Measurements from ENCODE around the gene GNAI3. TPM values are rescaled to one million over a fixed set of nuclear protein-coding genes. Genes with fewer than 3 reads are reported as not detected.

GNAI3 gene
- total RNA-seq, 1 donor from 2014 or later: 4.9 TPM

GRCh38 chr1:109532365-109533136 lies 15.9 kb upstream of the GNAI3 start:
- TF ChIP-seq, protein P1, sequence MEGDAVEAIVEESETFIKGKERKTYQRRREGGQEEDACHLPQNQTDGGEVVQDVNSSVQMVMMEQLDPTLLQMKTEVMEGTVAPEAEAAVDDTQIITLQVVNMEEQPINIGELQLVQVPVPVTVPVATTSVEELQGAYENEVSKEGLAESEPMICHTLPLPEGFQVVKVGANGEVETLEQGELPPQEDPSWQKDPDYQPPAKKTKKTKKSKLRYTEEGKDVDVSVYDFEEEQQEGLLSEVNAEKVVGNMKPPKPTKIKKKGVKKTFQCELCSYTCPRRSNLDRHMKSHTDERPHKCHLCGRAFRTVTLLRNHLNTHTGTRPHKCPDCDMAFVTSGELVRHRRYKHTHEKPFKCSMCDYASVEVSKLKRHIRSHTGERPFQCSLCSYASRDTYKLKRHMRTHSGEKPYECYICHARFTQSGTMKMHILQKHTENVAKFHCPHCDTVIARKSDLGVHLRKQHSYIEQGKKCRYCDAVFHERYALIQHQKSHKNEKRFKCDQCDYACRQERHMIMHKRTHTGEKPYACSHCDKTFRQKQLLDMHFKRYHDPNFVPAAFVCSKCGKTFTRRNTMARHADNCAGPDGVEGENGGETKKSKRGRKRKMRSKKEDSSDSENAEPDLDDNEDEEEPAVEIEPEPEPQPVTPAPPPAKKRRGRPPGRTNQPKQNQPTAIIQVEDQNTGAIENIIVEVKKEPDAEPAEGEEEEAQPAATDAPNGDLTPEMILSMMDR (IDR thresholded peaks at IDR 0.05): peak; percentile 97 to 99 (median 98)
- TF ChIP-seq POLR2AphosphoS5 (IDR thresholded peaks at IDR 0.05; ENCODE audit: insufficient read depth in 1 of 2, low read depth in 1 of 2) (peak in 1 of 2 donors; percentile 22), POLR2A (IDR thresholded peaks at IDR 0.05) (no peak)
- no peaks in the 10 kb centered on the region for H3K36me3 ChIP-seq
- peak in 1 of 2 donors; percentile 96 for DNase-seq (ENCODE audit: extremely low spot score in 2 of 2)
- peak overlapping the region; percentile 40 for H3K27ac ChIP-seq
- no peaks in the 10 kb centered on the region for H3K27me3 ChIP-seq
- H3K4me3 ChIP-seq: no peak overlapping the region
- H3K4me1 ChIP-seq: peaks cover 7% of the 10 kb centered on the region
- intact Hi-C loops (cut with DNase I): loop anchor here (5.0 to 10.0 kb wide), 2 partner anchors 35 to 108 kb away; partner anchors contain the start of gene PSMA5
- H3K9me3 ChIP-seq: no peaks in the 10 kb centered on the region

DNA sequence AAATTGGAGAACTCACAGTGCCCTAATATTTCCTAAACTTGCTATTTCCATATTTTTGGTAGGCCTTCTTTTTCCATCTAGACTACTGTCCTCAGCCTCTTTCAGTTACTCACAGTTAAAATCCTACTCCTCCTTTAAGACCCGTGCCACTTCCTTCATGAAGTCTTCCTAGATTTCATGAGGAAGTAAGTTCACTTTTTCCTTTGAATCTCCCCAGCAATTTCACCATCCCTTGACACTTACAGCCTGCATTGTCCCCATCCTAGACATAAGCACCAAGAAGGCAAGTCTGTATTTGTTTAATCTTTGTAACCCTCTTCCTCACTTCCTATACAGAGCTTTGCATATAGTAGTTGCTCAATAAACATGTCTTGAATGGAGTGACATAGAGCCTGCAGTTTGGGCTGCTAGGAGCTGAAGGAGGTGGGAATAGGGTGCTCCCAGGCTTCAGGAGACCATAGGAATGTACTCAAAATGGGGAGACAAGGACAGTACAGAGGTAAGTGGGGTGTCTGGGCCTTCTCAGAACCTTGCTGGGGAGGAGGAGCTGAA lies 14.0 kb upstream of the GNAI3 start:
- no peak for DNase-seq (ENCODE audit: extremely low spot score in 2 of 2)
- Histone ChIP-seq H3K4me3 (no peak overlapping the region), H3K4me1 (peaks cover 7% of the 10 kb centered on the region), H3K27ac (no peak overlapping the region), H3K9me3 (no peaks in the 10 kb centered on the region), H3K27me3 (no peaks in the 10 kb centered on the region), H3K36me3 (no peaks in the 10 kb centered on the region)
- TF ChIP-seq POLR2AphosphoS5 (IDR thresholded peaks at IDR 0.05; ENCODE audit: insufficient read depth in 1 of 2, low read depth in 1 of 2): no peak
- TF ChIP-seq, protein P1 (IDR thresholded peaks at IDR 0.05): no peak
- no peak for TF ChIP-seq POLR2A (IDR thresholded peaks at IDR 0.05)
- intact Hi-C loops (cut with DNase I): loop anchor here (5.0 to 10.0 kb wide), 2 partner anchors 37 to 110 kb away; partner anchors contain the start of gene PSMA5

DNA sequence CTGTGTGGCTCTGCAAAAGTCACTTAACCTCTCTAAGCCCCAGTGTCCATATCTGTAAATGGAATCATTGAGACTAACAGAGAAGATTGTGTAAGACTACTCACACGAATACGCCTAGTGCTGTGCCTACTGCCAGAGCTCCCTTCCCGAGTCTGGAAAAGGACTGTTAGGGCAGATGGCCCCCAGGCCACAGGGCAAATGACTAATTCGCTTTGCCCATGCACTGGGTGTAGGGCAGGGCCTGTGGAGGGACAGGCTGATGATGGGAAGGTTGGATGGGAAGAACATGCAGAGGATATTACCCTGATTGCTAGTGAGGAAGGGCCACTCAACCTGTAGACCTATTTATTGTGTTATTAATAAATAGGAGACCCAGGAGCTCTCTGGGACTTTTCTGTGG lies 12.9 kb upstream of the GNAI3 start:
- Histone ChIP-seq H3K4me3 (no peak overlapping the region), H3K9me3 (no peaks in the 10 kb centered on the region), H3K27me3 (no peaks in the 10 kb centered on the region), H3K27ac (peak overlapping the region; percentile 23), H3K4me1 (peaks cover 7% of the 10 kb centered on the region), H3K36me3 (no peaks in the 10 kb centered on the region)
- DNase-seq (ENCODE audit: extremely low spot score in 2 of 2): no peak
- intact Hi-C loops (cut with DNase I): loop anchor here (10.0 kb wide), 1 partner anchor 111 kb away; the partner anchor contains the start of gene PSMA5
- no peak for TF ChIP-seq POLR2AphosphoS5 (IDR thresholded peaks at IDR 0.05; ENCODE audit: insufficient read depth in 1 of 2, low read depth in 1 of 2)
- TF ChIP-seq, protein P1 (IDR thresholded peaks at IDR 0.05): no peak
- no peak for TF ChIP-seq POLR2A (IDR thresholded peaks at IDR 0.05)

DNA sequence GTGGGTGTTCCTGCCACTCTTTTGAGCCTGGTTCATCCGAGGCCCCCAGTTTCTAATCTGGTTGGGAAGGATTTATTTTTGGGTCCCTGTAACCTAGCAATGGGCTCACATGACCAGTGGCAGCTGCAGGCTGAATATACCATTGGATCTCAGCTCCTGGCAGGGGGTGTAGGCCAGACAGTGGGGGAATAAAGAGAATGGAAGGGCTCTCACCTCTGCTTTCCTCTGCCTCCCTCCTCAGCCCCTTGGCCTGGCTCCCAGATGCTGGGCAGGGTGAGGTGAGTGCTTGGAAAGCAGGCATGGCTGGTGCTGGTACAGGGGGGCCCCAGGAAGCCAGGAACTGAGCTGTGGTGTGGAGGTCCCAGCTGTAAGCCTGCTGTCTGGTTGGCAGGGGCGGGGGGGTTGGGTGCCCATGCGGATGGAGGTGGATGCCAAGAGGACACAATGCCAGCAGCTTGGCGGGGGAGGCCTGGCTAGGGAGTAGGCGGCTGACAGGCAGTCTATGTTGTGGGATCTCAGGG lies 12.4 kb upstream of the GNAI3 start:
- TF ChIP-seq POLR2AphosphoS5 (IDR thresholded peaks at IDR 0.05; ENCODE audit: insufficient read depth in 1 of 2, low read depth in 1 of 2) (no peak), POLR2A (IDR thresholded peaks at IDR 0.05) (no peak)
- TF ChIP-seq, protein P1 (IDR thresholded peaks at IDR 0.05): no peak
- Histone ChIP-seq H3K36me3 (no peaks in the 10 kb centered on the region), H3K4me3 (no peak overlapping the region), H3K27me3 (no peaks in the 10 kb centered on the region), H3K9me3 (no peaks in the 10 kb centered on the region), H3K27ac (peak overlapping the region; percentile 26), H3K4me1 (peaks cover 7% of the 10 kb centered on the region)
- DNase-seq (ENCODE audit: extremely low spot score in 2 of 2): no peak
- intact Hi-C loops (cut with DNase I): loop anchor here (10.0 kb wide), 1 partner anchor 111 kb away; the partner anchor contains the start of gene PSMA5

Data from vagina (tissue), 2 donors.